Heart left ventricle (tissue), 16 donors: ENCODE measurements around the gene PTPRCAP. TPM values are rescaled to one million over a fixed set of nuclear protein-coding genes. Genes with fewer than 3 reads are reported as not detected.

Experiments used
- ATAC-seq, 4 donors: fragments of 200-7000 bp; cut with Tn5 transposase; one replicate each; pipeline ENCODE4 v1.9.1; 2020 to 2022; ENCODE audit warnings: moderate library complexity in 4 of 4, mild to moderate bottlenecking in 3 of 4, moderate number of reproducible peaks in 1 of 4
- DNase-seq, 5 donors: peaks; one replicate each; pipeline ENCODE4 v3.0.0-alpha.2; 2020
- H3K27ac ChIP-seq, 12 donors: fragments of 200-600 bp; sonication (generic) in 4 of 12; one replicate each; pipeline versions ENCODE4 v1.5.0 to v1.8.0; 2016 to 2022; ENCODE audit warnings: mild to moderate bottlenecking in 2 of 12
- H3K27me3 ChIP-seq, 9 donors: fragments of 200-600 bp; sonication (generic) in 2 of 9; one replicate each; pipeline versions ENCODE4 v1.5.1 to v1.8.0; 2016 to 2022; ENCODE audit warnings: mild to moderate bottlenecking in 3 of 9
- H3K36me3 ChIP-seq, 9 donors: fragments of 200-600 bp; sonication (generic) in 2 of 9; one replicate each; pipeline versions ENCODE4 v1.5.0 to v1.8.0; 2018 to 2022; ENCODE audit warnings: mild to moderate bottlenecking in 2 of 9
- H3K4me1 ChIP-seq, 12 donors: fragments of 200-600 bp; sonication (generic) in 4 of 12; one replicate each; pipeline versions ENCODE4 v1.5.0 to v1.8.0; 2016 to 2022; ENCODE audit warnings: mild to moderate bottlenecking in 3 of 12
- H3K4me3 ChIP-seq, 12 donors: fragments of 200-600 bp; sonication (generic) in 4 of 12; one replicate each; pipeline versions ENCODE4 v1.5.0 to v1.8.0; 2017 to 2022; ENCODE audit warnings: mild to moderate bottlenecking in 9 of 12, moderate library complexity in 4 of 12
- H3K9me3 ChIP-seq, 12 donors: fragments of 200-600 bp; sonication (generic) in 4 of 12; one replicate each; pipeline versions ENCODE4 v1.5.0 to v1.8.0; 2016 to 2022; ENCODE audit warnings: mild to moderate bottlenecking in 1 of 12
- CTCF ChIP-seq, 12 donors: fragments of 200-600 bp; sonication (generic) in 4 of 12; IDR thresholded peaks; one replicate each; pipeline versions ENCODE4 v1.5.0 to v1.8.0; 2018 to 2022; ENCODE audit warnings: antibody characterized with exemption in 12 of 12, mild to moderate bottlenecking in 5 of 12
- POLR2A ChIP-seq, 2 donors: fragments of 450-650 bp; IDR thresholded peaks; one replicate each; pipeline ENCODE4 v1.6.1; 2017; ENCODE audit warnings: antibody characterized with exemption in 2 of 2, mild to moderate bottlenecking in 2 of 2, moderate library complexity in 2 of 2
- WGBS, 4 donors: extraction: QIAGEN DNeasy Blood & Tissue Kit in 2 of 4; methylation state at CpG; one replicate each; pipeline versions ENCODE4 v1.1.5 to v1.1.7; 2013 to 2018; 5-methylcytosine and 5-hydroxymethylcytosine counted together
- intact Hi-C, 10 donors: fragments of 100-400 bp; cut with DNase I; formaldehyde crosslinking; loops; one replicate each; pipeline versions ENCODE4 v1.11.1 to v1.14.2; 2022
- polyA plus RNA-seq, 2 donors: library from polyadenylated mRNA; stranded (reverse); fragments of 200-250 nt; gene quantifications; one replicate each; pipeline ENCODE4 v1.2.3, GENCODE V29; 2013
- total RNA-seq, 9 donors: library from RNA; depleted of rRNA in 2 of 9; stranded (reverse); fragments of >200 nt in 2 of 9; fragmentation: NEBNext Ultra II Directional in 3 of 9; extraction: Animal tissue kit (Norgen Biotek cat#: 25700) in 3 of 9; gene quantifications; one replicate each; pipeline versions ENCODE4 v1.1.0 to v1.2.4, GENCODE V29; 2016 to 2023
- donor health status: ischemic (EF 13 %, LVEDD 7.1; RV severe dilation, severe dysfunction).
- donor health status: healthy with polysubstance abuse.
- donor health status: DM: no; HTN: yes; CAD: no.
- donor health status: DM: no; HTN: no; CAD: no.
- donor health status: ischemic (EF 25% LVEDD 6.9; RV normal size, moderate dysfunction).
- donor health status: ischemic (EF 25% LVEDD 5.7; RV mildly dilated, moderate dysfunction).
- donor health status: healthy.
- donor health status: DM: yes; HTN: yes; CAD: no.
- donor health status: ischemic (EF 35%, LVEDD 5.7; RV mildly dilated, moderate dysfunction).
- donor health status: nonischemic (EF 11% LVEDD 7.7; RV severe dilation, severe dysfunction).
- donor health status: DM: yes; HTN: yes; CAD: no.
- donor health status: PGD.
- donor health status: ischemic (EF 29% LVEDD 5.4; RV normal size, mild dysfunction).
- donor health status: nonischemic (EF 23%, LVEDD 6.1; RV moderate dilation, normal function).

Gene PTPRCAP
- total and polyA plus RNA-seq, 11 donors: 0.50 to 11.0 (median 1.3) TPM

DNA sequence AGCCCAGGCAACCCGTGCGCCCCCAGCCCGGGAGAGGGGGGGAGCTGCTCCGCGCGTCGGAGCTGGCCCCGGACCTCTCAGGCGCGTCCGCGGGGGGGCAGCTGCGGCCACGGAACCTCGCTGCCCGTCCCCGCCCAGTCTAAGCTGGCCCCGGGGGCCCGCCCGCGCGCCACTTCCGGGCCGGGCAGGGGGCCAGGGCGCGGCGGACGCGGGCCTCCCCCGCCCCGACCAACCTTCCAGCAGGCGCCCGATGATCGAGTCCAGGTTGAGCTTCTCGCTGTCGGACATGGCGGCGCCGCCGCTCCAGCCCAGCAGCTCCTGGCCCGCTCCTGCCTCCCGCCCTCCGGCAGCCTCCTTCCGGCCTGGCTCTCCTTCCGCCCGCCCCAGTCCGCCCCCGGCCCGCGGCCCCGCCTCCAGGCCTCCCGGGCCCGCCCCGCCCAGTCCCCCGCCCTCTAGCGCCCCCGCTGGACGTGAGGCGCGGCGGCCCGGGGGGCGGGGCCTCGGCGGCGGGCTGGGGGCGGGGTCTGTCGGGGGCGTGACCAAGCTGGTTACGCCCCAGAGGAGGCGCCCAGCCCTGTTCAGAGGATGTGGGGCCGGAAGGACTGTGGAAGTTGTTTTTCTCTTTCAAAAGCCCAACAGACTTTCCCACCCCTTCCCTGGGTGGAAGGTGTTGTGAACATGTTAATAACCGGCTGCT lies 35.8 kb downstream of the PTPRCAP start, which contains the start of gene PPP1CA:
TSS of gene PPP1CA (minus strand) at position 364 of the 697 bp plus-strand sequence. CDS start at position 288, 76 bp downstream.
- intact Hi-C loops: loop anchor here (1.0 to 10.0 kb wide), 8 partner anchors 19 to 106 kb away; partner anchors contain the start of genes TMEM134 (in 9 of the 10), CDK2AP2 (in 1 of the 10) and PITPNM1 (in 1 of the 10)
- peaks cover 0 to 40% (median 30%) of the 10 kb centered on the region in 9 donors for H3K36me3 ChIP-seq
- peak; percentile 33 to 79 for TF ChIP-seq POLR2A (IDR thresholded peaks at IDR 0.05)
- TF ChIP-seq CTCF (IDR thresholded peaks at IDR 0.05): peak in 10 of 12 donors; percentile 20 to 88 (median 62)
- H3K27me3 ChIP-seq: no peaks in the 10 kb centered on the region
- H3K4me3 ChIP-seq: peak within 1 kb of the TSS; percentile 74 to 100 (median 86)
- H3K27ac ChIP-seq: peak within 1 kb of the TSS; percentile 91 to 99 (median 97)
- DNase-seq: peak; percentile 93 to 95 (median 93)
- H3K9me3 ChIP-seq: no peaks in the 10 kb centered on the region
- 0 to 3% (median 1%) methylated on average over 12 to 73 of the region's 73 CpGs for WGBS, 4 donors
- H3K4me1 ChIP-seq: peaks cover 0 to 62% (median 34%) of the 10 kb centered on the region in 12 donors
- peak; percentile 70 to 88 (median 86) for ATAC-seq

DNA sequence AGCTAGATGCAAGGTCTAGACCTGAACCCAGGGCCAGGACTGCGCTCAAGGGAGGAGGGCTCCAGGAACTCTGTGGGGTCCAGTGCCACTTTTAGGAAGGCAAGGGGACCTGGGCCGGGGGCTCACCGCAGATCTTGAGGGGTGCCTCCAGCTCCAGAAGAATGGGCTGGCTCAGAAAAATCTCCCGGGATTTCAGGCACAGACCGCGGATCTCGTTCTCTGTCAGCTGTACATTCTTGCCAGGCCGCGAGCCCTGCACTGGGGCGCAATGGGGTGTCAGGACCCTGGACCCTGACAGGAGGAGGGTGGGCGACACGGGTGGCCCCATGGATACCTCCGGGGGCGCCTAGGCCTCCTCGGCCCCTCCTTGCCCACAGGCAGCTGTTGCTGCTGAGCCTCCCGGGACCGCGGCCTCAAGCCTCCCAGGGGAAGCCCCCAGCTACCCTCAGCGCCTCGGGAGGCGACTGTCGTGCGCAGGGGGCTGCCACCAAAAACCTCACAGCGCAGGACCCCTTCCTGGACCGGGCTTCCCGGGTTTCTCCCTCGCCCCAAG lies 36.5 kb downstream of the PTPRCAP start:
- H3K36me3 ChIP-seq: peaks cover 0 to 46% (median 35%) of the 10 kb centered on the region in 9 donors
- intact Hi-C loops: loop anchor here (1.0 to 10.0 kb wide), 6 partner anchors 64 to 106 kb away; partner anchors contain the start of genes TMEM134 (in 9 of the 10), CDK2AP2 (in 1 of the 10) and PITPNM1 (in 1 of the 10)
- ATAC-seq (no peak), DNase-seq (peak in 1 of 5 donors; percentile 78)
- H3K4me1 ChIP-seq: peaks cover 0 to 66% (median 34%) of the 10 kb centered on the region in 12 donors
- H3K27me3 ChIP-seq: no peaks in the 10 kb centered on the region
- 2 to 9% (median 4%) methylated on average over 6 to 27 of the region's 27 CpGs for WGBS, 4 donors
- H3K27ac ChIP-seq: peak overlapping the region; percentile 91 to 99 (median 97)
- peak overlapping the region; percentile 74 to 100 (median 86) for H3K4me3 ChIP-seq
- TF ChIP-seq CTCF (IDR thresholded peaks at IDR 0.05) (no peak), POLR2A (IDR thresholded peaks at IDR 0.05) (no peak)
- no peaks in the 10 kb centered on the region for H3K9me3 ChIP-seq

GRCh38 chr11:67400251-67400941 lies 37.1 kb downstream of the PTPRCAP start:
- Histone ChIP-seq H3K4me1 (peaks cover 0 to 66% (median 34%) of the 10 kb centered on the region in 12 donors), H3K4me3 (peak overlapping the region; percentile 74 to 100 (median 86)), H3K27me3 (no peaks in the 10 kb centered on the region), H3K36me3 (peaks cover 0 to 52% (median 35%) of the 10 kb centered on the region in 9 donors), H3K9me3 (no peaks in the 10 kb centered on the region), H3K27ac (peak overlapping the region in 11 of 12 donors; percentile 91 to 99 (median 97))
- 38 to 40% (median 39%) methylated on average over 14 to 23 of the region's 23 CpGs for WGBS, 4 donors
- DNase-seq (peak in 4 of 5 donors; percentile 54 to 60 (median 57)), ATAC-seq (peak in 3 of 4 donors; percentile 1 to 20 (median 12))
- no peak for TF ChIP-seq POLR2A (IDR thresholded peaks at IDR 0.05)
- TF ChIP-seq CTCF (IDR thresholded peaks at IDR 0.05): no peak
- intact Hi-C loops: loop anchor here in 9 of 10 donors (2.0 to 10.0 kb wide), 4 partner anchors 64 to 107 kb away; partner anchors contain the start of genes TMEM134 (in 8 of the 9), CDK2AP2 (in 1 of the 9) and PITPNM1 (in 1 of the 9)
